Neural cell (in vitro differentiated cells): Measurements from ENCODE around the gene NOP9. TPM values are rescaled to one million over a fixed set of nuclear protein-coding genes. Genes with fewer than 3 reads are reported as not detected.

Experiments
- H2AFZ ChIP-seq: fragments of 200-600, 300-800 bp; sonication (generic), shearing (Covaris generic); 2 replicates; pipeline ENCODE4 v1.6.0; 2014; ENCODE audit warnings: low read depth, mild to moderate bottlenecking, antibody characterized with exemption, low read length, moderate library complexity
- H3F3A ChIP-seq: fragments of 200-600 bp; shearing (Covaris generic); 2 replicates; pipeline ENCODE4 v1.6.1; 2016; ENCODE audit warnings: mild to moderate bottlenecking, moderate library complexity, mixed read lengths, antibody characterized with exemption, low read length; ENCODE audit not compliant: insufficient read depth, poor library complexity, severe bottlenecking
- H3K27ac ChIP-seq: fragments of 200-600, 300-800 bp; sonication (generic), shearing (Covaris generic); 2 replicates; pipeline ENCODE4 v1.5.1; 2014; ENCODE audit warnings: mild to moderate bottlenecking, low read length, moderate library complexity
- H3K27me3 ChIP-seq: fragments of 300-800, 200-600 bp; sonication (generic), shearing (Covaris generic); 2 replicates; pipeline ENCODE4 v1.6.0; 2014; ENCODE audit warnings: mild to moderate bottlenecking, low read depth, low read length, moderate library complexity; ENCODE audit not compliant: insufficient read depth
- H3K36me3 ChIP-seq: fragments of 300-800, 200-600 bp; sonication (generic), shearing (Covaris generic); 2 replicates; pipeline ENCODE4 v1.5.1; 2014; ENCODE audit warnings: mild to moderate bottlenecking, antibody characterized with exemption, low read length, moderate library complexity; ENCODE audit not compliant: insufficient read depth
- H3K4me2 ChIP-seq: fragments of 300-800, 200-600 bp; sonication (generic), shearing (Covaris generic); 2 replicates; pipeline ENCODE4 v1.6.0; 2014; ENCODE audit warnings: mild to moderate bottlenecking, low read length
- H3K4me3 ChIP-seq: fragments of 300-800, 200-600 bp; sonication (generic), shearing (Covaris generic); 2 replicates; pipeline ENCODE4 v1.5.1; 2014; ENCODE audit warnings: mild to moderate bottlenecking, low read length, moderate library complexity
- H3K79me2 ChIP-seq: fragments of 200-600 bp; shearing (Covaris generic); replicated peaks from 2 replicates; pipeline ENCODE4 v1.6.0; 2014; ENCODE audit warnings: mild to moderate bottlenecking, low read length, moderate library complexity; ENCODE audit not compliant: insufficient read depth
- H3K9ac ChIP-seq: fragments of 300-800, 200-600 bp; sonication (generic), shearing (Covaris generic); 2 replicates; pipeline ENCODE4 v1.6.1; 2016; ENCODE audit warnings: mild to moderate bottlenecking, low read length, mixed read lengths
- H3K9me2 ChIP-seq: fragments of 200-600 bp; shearing (Covaris generic); 2 replicates; pipeline ENCODE4 v1.6.1; 2016; ENCODE audit warnings: mild to moderate bottlenecking, low read length, mixed read lengths; ENCODE audit not compliant: insufficient read depth
- H3K9me3 ChIP-seq: fragments of 200-600, 300-800 bp; sonication (generic), shearing (Covaris generic); 2 replicates; pipeline ENCODE4 v1.6.1; 2016; ENCODE audit warnings: mild to moderate bottlenecking, mixed run types, low read length, moderate library complexity, mixed read lengths
- H4K20me1 ChIP-seq: fragments of 200-600 bp; shearing (Covaris generic); 2 replicates; pipeline ENCODE4 v1.6.1; 2016; ENCODE audit warnings: mild to moderate bottlenecking, mixed run types; ENCODE audit not compliant: insufficient read depth
- CTCF ChIP-seq: fragments of 450-650 bp; IDR thresholded peaks from 2 replicates; pipeline ENCODE4 v1.5.1; 2014; ENCODE audit warnings: antibody characterized with exemption, mild to moderate bottlenecking, moderate library complexity; ENCODE audit not compliant: poor library complexity, severe bottlenecking
- EP300 ChIP-seq: fragments of 450-650 bp; conservative IDR thresholded peaks from 2 replicates; pipeline ENCODE4 v1.6.1; 2014; ENCODE audit warnings: antibody characterized with exemption, mild to moderate bottlenecking, moderate library complexity; ENCODE audit not compliant: poor library complexity, severe bottlenecking
- EZH2 ChIP-seq: fragments of 200-600, 300-800 bp; shearing (Covaris generic), sonication (generic); IDR thresholded peaks from 2 replicates; pipeline ENCODE4 v1.6.1; 2014; ENCODE audit warnings: antibody characterized with exemption, low read length, borderline replicate concordance, mild to moderate bottlenecking; ENCODE audit not compliant: insufficient read depth, poor library complexity, severe bottlenecking
- MXI1 ChIP-seq: fragments of 450-650 bp; conservative IDR thresholded peaks from 2 replicates; pipeline ENCODE4 v1.6.1; 2014; ENCODE audit warnings: antibody characterized with exemption, mild to moderate bottlenecking; ENCODE audit not compliant: poor library complexity, severe bottlenecking
- POLR2AphosphoS5 ChIP-seq: IDR thresholded peaks from 2 replicates; pipeline ENCODE4 v1.6.1; 2012
- RAD21 ChIP-seq: fragments of 450-650 bp; conservative IDR thresholded peaks from 2 replicates; pipeline ENCODE4 v1.6.1; 2014; ENCODE audit warnings: antibody characterized with exemption, mild to moderate bottlenecking, moderate library complexity
- REST ChIP-seq: IDR thresholded peaks from 2 replicates; pipeline ENCODE4 v1.6.1; 2012; ENCODE audit warnings: borderline replicate concordance
- SMC3 ChIP-seq: fragments of 450-650 bp; conservative IDR thresholded peaks from 2 replicates; pipeline ENCODE4 v1.6.1; 2014; ENCODE audit warnings: antibody characterized with exemption, mild to moderate bottlenecking, moderate library complexity; ENCODE audit not compliant: poor library complexity
- TAF1 ChIP-seq: IDR thresholded peaks from 2 replicates; pipeline ENCODE4 v1.6.1; 2012; ENCODE audit warnings: low read depth
- polyA plus RNA-seq: library from polyadenylated mRNA; depleted of rRNA; stranded (reverse); fragments of >200 nt; gene quantifications from 2 replicates; pipeline ENCODE4 v1.2.3, GENCODE V29; 2014

The NOP9 gene
- polyA plus RNA-seq, 1 donor from 2014 or later: 13.0 TPM

- no peak overlapping the region for H3K9ac ChIP-seq
- H3K4me2 ChIP-seq: no peak overlapping the region
- no peak overlapping the region for H2AFZ ChIP-seq
- H3K27ac ChIP-seq: no peak overlapping the region
- H3K27me3 ChIP-seq: peaks cover 79% of the 10 kb centered on the region
- H3K36me3 ChIP-seq: no peaks in the 10 kb centered on the region
- no peaks in the 10 kb centered on the region for H3K9me2 ChIP-seq
- no peak overlapping the region for H3K4me3 ChIP-seq
- H3K79me2 ChIP-seq: no peaks in the 10 kb centered on the region
- H4K20me1 ChIP-seq: no peaks in the 10 kb centered on the region
- no peaks in the 10 kb centered on the region for H3F3A ChIP-seq
- no peaks in the 10 kb centered on the region for H3K9me3 ChIP-seq
- no peak for TF ChIP-seq SMC3
- no peak for TF ChIP-seq TAF1
- TF ChIP-seq MXI1: no peak
Observed at GRCh38 chr14:24338843-24339242, 39.2 kb downstream of the NOP9 start.

- H2AFZ ChIP-seq: no peak within 1 kb of the TSS
- no peaks in the 10 kb centered on the region for H3F3A ChIP-seq
- no peak within 1 kb of the TSS for H3K4me3 ChIP-seq
- no peak within 1 kb of the TSS for H3K9ac ChIP-seq
- no peaks in the 10 kb centered on the region for H4K20me1 ChIP-seq
- H3K79me2 ChIP-seq: no peaks in the 10 kb centered on the region
- no peaks in the 10 kb centered on the region for H3K9me2 ChIP-seq
- no peaks in the 10 kb centered on the region for H3K9me3 ChIP-seq
- H3K27me3 ChIP-seq: peaks cover 72% of the 10 kb centered on the region
- no peak within 1 kb of the TSS for H3K27ac ChIP-seq
- H3K36me3 ChIP-seq: no peaks in the 10 kb centered on the region
- TF ChIP-seq CTCF: no peak
- TF ChIP-seq SMC3: no peak
- TF ChIP-seq EZH2: no peak
- TF ChIP-seq RAD21: no peak
- TF ChIP-seq EP300: no peak
- no peak for TF ChIP-seq TAF1
- H3K4me2 ChIP-seq: no peak within 1 kb of the TSS
Observed at GRCh38 chr14:24339284-24340151, 39.9 kb downstream of the NOP9 start, which contains the start of gene RIPK3. TSS of gene RIPK3 (minus strand) at chr14:24339991. CDS start at chr14:24339826, 165 bp downstream.

DNA sequence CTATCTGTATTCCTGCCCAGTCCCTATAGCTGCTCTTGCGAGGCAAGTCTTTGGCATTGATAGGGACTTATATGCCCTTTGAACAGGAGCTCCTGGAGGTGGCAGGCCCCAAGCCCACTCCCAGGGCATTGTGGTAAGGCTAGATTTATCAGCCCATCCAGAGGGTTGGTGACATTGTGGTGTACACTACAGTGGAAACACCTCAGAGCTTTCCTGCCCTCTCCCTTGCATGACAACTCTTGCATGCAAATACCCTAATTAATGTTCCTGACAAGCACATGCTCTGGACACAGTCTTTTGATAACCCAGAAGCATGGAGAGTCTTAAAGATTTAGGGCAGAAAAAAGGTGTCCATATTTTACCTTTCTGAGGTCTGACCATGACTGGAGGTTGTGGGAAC, 41.0 kb downstream of the NOP9 start:
- Histone ChIP-seq H3K9me2 (no peaks in the 10 kb centered on the region), H3K4me3 (no peak overlapping the region), H4K20me1 (no peaks in the 10 kb centered on the region), H3F3A (no peaks in the 10 kb centered on the region), H2AFZ (no peak overlapping the region), H3K27me3 (peaks cover 62% of the 10 kb centered on the region), H3K4me2 (no peak overlapping the region), H3K36me3 (no peaks in the 10 kb centered on the region), H3K9me3 (no peaks in the 10 kb centered on the region), H3K9ac (no peak overlapping the region), H3K27ac (no peak overlapping the region), H3K79me2 (no peaks in the 10 kb centered on the region)
- no peak for TF ChIP-seq POLR2AphosphoS5
- TF ChIP-seq TAF1: no peak
- no peak for TF ChIP-seq EP300
- TF ChIP-seq MXI1: no peak
- TF ChIP-seq REST: no peak
- no peak for TF ChIP-seq SMC3
- TF ChIP-seq EZH2: no peak
- no peak for TF ChIP-seq RAD21
- TF ChIP-seq CTCF: no peak
